Esophagus squamous epithelium (tissue), 4 donors: ENCODE measurements around the gene CAP1.

Source experiments
- CTCF ChIP-seq, 6 experiments: fragments of 450-650 bp in 4 of 6; fragments of 200-600 bp in 2 of 6; sonication (generic) in 2 of 6; IDR thresholded peaks; one replicate each; pipeline ENCODE4 v1.5.1; 2016 to 2019; ENCODE audit warnings: antibody characterized with exemption in 6 of 6, mild to moderate bottlenecking in 4 of 6, moderate library complexity in 4 of 6
- POLR2A ChIP-seq, 4 donors: fragments of 450-650 bp; IDR thresholded peaks; one replicate each; pipeline ENCODE4 v1.6.1; 2017; ENCODE audit warnings: antibody characterized with exemption in 4 of 4, mild to moderate bottlenecking in 4 of 4, moderate library complexity in 3 of 4

- TF ChIP-seq CTCF (IDR thresholded peaks at IDR 0.05) (no peak), POLR2A (IDR thresholded peaks at IDR 0.05) (no peak)
Measured at GRCh38 chr1:40027647-40028046, 12.9 kb upstream of the CAP1 start.
